Cardiac fibroblast (primary cell): ENCODE measurements around the gene DNLZ.

Experiments used
- DNase-seq, 2 donors: peaks; one replicate each; pipeline versions ENCODE4 v3.0.0 to v3.0.0-alpha.2; 2010; ENCODE audit warnings: low read depth in 2 of 2
- H3K4me3 ChIP-seq, 2 donors: replicated peaks in 1 of 2; 1 replicate in 1 of 2; 2 replicates in 1 of 2; pipeline ENCODE4 v1.5.1; 2011; ENCODE audit warnings: low read depth in 2 of 2, low read length in 2 of 2, mild to moderate bottlenecking in 2 of 2, moderate library complexity in 1 of 2
- CTCF ChIP-seq: IDR thresholded peaks from one replicate; pipeline ENCODE4 v1.5.1; 2011; ENCODE audit warnings: low read depth, mild to moderate bottlenecking, low read length, inconsistent platforms

The DNLZ gene

GRCh38 chr9:136343121-136343883 is 20.2 kb downstream of the DNLZ start:
- no peak overlapping the region for H3K4me3 ChIP-seq
- no peak for TF ChIP-seq CTCF

GRCh38 chr9:136342181-136343120 is 21.1 kb downstream of the DNLZ start:
- no peak overlapping the region for H3K4me3 ChIP-seq
- no peak for TF ChIP-seq CTCF
- peak; percentile 56 to 71 for DNase-seq

More at GRCh38 chr9:136343121-136343883, 20.2 kb downstream of the DNLZ start:
- DNase-seq = no peak

DNA sequence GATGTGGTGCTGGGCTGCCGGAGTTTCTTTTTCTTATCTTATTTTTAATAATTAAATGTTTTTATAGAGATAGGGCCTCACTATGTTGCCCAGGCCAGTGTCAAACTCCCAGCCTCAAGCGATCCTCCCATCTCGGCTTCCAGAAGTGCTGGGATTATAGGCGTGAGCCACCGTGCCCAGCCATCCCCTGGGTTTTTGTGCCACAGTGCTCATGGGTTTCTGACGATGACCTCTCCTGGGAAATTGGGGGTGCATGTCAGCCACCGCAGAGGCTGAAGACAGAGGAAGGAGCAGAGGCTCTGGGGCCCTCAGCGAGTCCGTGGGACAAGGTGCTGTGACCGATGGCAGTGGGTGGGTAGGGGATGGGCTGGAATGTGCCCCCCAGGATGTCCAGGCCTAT is 21.8 kb downstream of the DNLZ start:
- TF ChIP-seq CTCF = no peak
- no peak for DNase-seq
- H3K4me3 ChIP-seq = no peak overlapping the region

- no peak overlapping the region for H3K4me3 ChIP-seq
- no peak for DNase-seq
- no peak for TF ChIP-seq CTCF
Measured at GRCh38 chr9:136341042-136341655, 22.4 kb downstream of the DNLZ start.

GRCh38 chr9:136340356-136341041 is 23.0 kb downstream of the DNLZ start:
- no peak for TF ChIP-seq CTCF
- no peak overlapping the region for H3K4me3 ChIP-seq
- no peak for DNase-seq

GRCh38 chr9:136339958-136340310 is 23.6 kb downstream of the DNLZ start:
- DNase-seq = no peak
- H3K4me3 ChIP-seq = no peak overlapping the region
- no peak for TF ChIP-seq CTCF
